NCI-H1417 treated with DMSO at 0.1 percent for 48 hours (cell line): ENCODE results near the gene F2R.

ENCODE experiments used
- DNase-seq: peaks from one replicate; lab custom pipeline; 2025; lab: John Stamatoyannopoulos, UW

F2R gene

GRCh38 chr5:76690704-76691466 is 25.0 kb upstream of the F2R start:
- no peak for DNase-seq

GRCh38 chr5:76691467-76692273 is 24.3 kb upstream of the F2R start:
- no peak for DNase-seq

GRCh38 chr5:76692274-76692540 is 23.7 kb upstream of the F2R start:
- DNase-seq = no peak

GRCh38 chr5:76692651-76693050 is 23.3 kb upstream of the F2R start:
- DNase-seq = no peak

GRCh38 chr5:76693141-76693540 is 22.8 kb upstream of the F2R start:
- no peak for DNase-seq

- no peak for DNase-seq
These were observed 21.6 kb upstream of the F2R start for GRCh38 chr5:76694317-76694716.

- no peak for DNase-seq
These were observed 20.6 kb upstream of the F2R start for GRCh38 chr5:76695346-76695745.

- DNase-seq = no peak
These were observed 19.7 kb upstream of the F2R start for GRCh38 chr5:76696251-76696650.

- no peak for DNase-seq
These were observed 18.3 kb upstream of the F2R start for GRCh38 chr5:76697670-76698069.

GRCh38 chr5:76700571-76700970 is 15.4 kb upstream of the F2R start:
- no peak for DNase-seq

- DNase-seq = no peak
These were observed 14.6 kb upstream of the F2R start for GRCh38 chr5:76701298-76701697.

GRCh38 chr5:76703707-76704106 is 12.2 kb upstream of the F2R start:
- no peak for DNase-seq

GRCh38 chr5:76704131-76704663 is 11.7 kb upstream of the F2R start:
- DNase-seq = no peak

GRCh38 chr5:76705574-76705973 is 10.4 kb upstream of the F2R start:
- DNase-seq = no peak

GRCh38 chr5:76709762-76710161 is 6.2 kb upstream of the F2R start:
- DNase-seq = no peak

GRCh38 chr5:76710991-76711390 is 4.9 kb upstream of the F2R start:
- DNase-seq = no peak

- no peak for DNase-seq
These were observed 1.0 kb upstream of the F2R start for GRCh38 chr5:76714751-76715485.

- DNase-seq = no peak
These were observed 515 bp upstream of the F2R start for GRCh38 chr5:76715486-76715735.

- DNase-seq = no peak
These were observed 681 bp downstream of the F2R start for GRCh38 chr5:76716456-76717157.

- no peak for DNase-seq
These were observed 1.5 kb downstream of the F2R start for GRCh38 chr5:76717222-76718083.

- no peak for DNase-seq
These were observed 2.5 kb downstream of the F2R start for GRCh38 chr5:76718381-76718832.
